Type B pancreatic cell (in vitro differentiated cells): ENCODE results near the gene PHLDA1. TPM values are rescaled to one million over a fixed set of nuclear protein-coding genes. Genes with fewer than 3 reads are reported as not detected.

Experiments
- DNase-seq: peaks from one replicate; pipeline ENCODE4 v3.0.0; 2021; ENCODE audit warnings: mixed read lengths; ENCODE audit not compliant: unreplicated experiment; ENCODE audit errors: extremely low spot score
- H3K27ac Mint-ChIP-seq: 2 replicates; pipeline ENCODE4 v1.8.0; 2021; ENCODE audit warnings: mild to moderate bottlenecking, mixed read lengths
- H3K27me3 Mint-ChIP-seq: 2 replicates; pipeline ENCODE4 v1.8.0; 2021; ENCODE audit warnings: mixed read lengths
- H3K36me3 Mint-ChIP-seq: 2 replicates; pipeline ENCODE4 v1.8.0; 2021; ENCODE audit warnings: mixed read lengths
- H3K4me1 Mint-ChIP-seq: one replicate; pipeline ENCODE4 v1.8.0; 2021; ENCODE audit warnings: mixed read lengths; ENCODE audit not compliant: unreplicated experiment
- H3K4me3 Mint-ChIP-seq: 2 replicates; pipeline ENCODE4 v1.8.0; 2021; ENCODE audit warnings: mild to moderate bottlenecking, mixed read lengths
- H3K9me3 Mint-ChIP-seq: 2 replicates; pipeline ENCODE4 v1.8.0; 2021; ENCODE audit warnings: mixed read lengths
- CTCF ChIP-seq: fragments of 200-600 bp; sonication (generic); conservative IDR thresholded peaks from 2 replicates; pipeline ENCODE4 v1.5.0; 2021; ENCODE audit warnings: antibody characterized with exemption, mild to moderate bottlenecking
- long read RNA-seq: library from polyadenylated mRNA; unstranded; transcript quantifications from one replicate; pipeline ENCODE4 v2.0.0, GENCODE V29; 2020
- total RNA-seq: library from RNA; stranded (reverse); gene quantifications from 2 replicates; pipeline ENCODE4 v1.2.1, GENCODE V29; 2021; ENCODE audit warnings: low replicate concordance

The PHLDA1 gene
- total RNA-seq = 67.5 and 108 TPM in 2 replicates
- long read RNA-seq, full-length matches to known transcripts = 20 of 37 reads
- long read RNA-seq, partial matches to known transcripts = 0 of 37 reads
- long read RNA-seq, other reads (novel, unspliced or antisense) = 17 of 37 reads

- peaks cover 32% of the 10 kb centered on the region for H3K36me3 Mint-ChIP-seq
- H3K9me3 Mint-ChIP-seq = no peaks in the 10 kb centered on the region
- H3K4me1 Mint-ChIP-seq = peaks cover 36% of the 10 kb centered on the region
- peak within 1 kb of the TSS; percentile 94 for H3K27ac Mint-ChIP-seq
- TF ChIP-seq CTCF = peak; percentile 72
- H3K27me3 Mint-ChIP-seq = no peaks in the 10 kb centered on the region
- DNase-seq = peak; percentile 93
- H3K4me3 Mint-ChIP-seq = peak within 1 kb of the TSS; percentile 94
These were observed at the start of gene PHLDA1 for GRCh38 chr12:76031414-76032042. PHLDA1 (minus strand) TSS chr12:76031776.

DNA sequence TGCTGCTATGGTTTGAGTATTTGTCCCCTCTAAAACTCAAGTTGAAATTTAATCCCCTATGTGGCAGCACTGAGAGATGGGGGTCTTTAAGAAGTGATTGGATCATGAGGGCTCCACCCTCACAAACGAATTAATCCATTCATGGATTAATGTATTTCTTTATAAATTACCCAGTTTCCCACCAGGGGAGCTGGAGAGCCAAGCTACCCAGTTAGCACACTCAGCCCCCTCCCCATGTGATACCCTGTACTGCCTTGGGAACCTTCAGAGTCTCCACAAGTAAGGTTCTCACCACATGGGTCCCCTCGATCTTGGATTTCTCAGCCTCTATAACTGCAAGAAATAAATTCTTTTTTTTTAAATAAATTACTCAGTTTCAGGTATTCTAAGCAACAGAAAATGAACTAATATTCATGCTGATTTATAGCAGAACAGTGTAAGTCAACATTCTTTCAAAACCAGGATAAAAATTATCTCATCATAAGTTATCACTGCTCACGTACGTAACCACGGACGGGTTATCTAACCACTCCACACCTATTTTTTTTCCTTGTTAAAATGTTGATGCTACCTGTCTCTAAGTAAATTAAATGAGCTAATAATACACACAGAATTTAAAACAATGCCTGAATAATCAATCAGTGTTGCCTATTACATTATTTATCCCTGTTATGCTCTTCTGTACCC, 49.3 kb upstream of the PHLDA1 start:
- Mint-ChIP-seq H3K4me1 (peaks cover 40% of the 10 kb centered on the region), H3K27ac (no peak overlapping the region), H3K36me3 (peaks cover 38% of the 10 kb centered on the region), H3K4me3 (no peak overlapping the region), H3K27me3 (no peaks in the 10 kb centered on the region), H3K9me3 (peaks cover 14% of the 10 kb centered on the region)
- no peak for DNase-seq
- TF ChIP-seq CTCF = peak; percentile 58

DNA sequence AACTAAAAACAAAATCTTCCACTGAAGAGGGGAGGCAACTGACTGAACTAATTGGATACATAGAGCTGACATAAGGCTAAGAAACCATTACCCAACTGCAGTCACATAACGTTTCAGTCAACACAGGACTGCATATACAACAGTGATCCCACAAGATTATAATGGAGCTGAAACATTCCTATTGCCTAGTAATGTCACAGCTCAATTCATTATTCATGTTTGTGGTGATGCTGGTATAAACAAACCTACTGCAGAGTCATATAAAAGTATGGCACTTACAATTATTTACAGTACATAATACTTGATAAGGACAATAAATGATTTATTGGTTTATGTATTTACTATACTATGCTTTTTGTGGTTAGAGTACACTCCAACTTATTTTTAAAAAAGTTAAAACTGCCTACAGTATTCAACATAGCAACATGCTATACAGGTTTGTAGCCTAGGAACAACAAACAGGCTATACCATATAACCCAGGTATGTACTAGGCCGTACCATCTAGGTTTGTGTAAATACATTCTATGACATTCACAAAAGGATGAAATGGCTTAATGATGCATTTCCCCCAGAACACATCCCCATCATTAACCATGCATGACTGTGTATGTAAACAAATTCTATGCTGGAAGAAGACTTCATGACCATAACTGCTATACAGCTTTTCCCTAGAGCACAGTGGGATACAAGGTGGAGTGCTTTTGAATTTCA, 48.6 kb upstream of the PHLDA1 start:
- TF ChIP-seq CTCF = no peak
- H3K4me3 Mint-ChIP-seq = peak overlapping the region; percentile 31
- peaks cover 14% of the 10 kb centered on the region for H3K9me3 Mint-ChIP-seq
- H3K27ac Mint-ChIP-seq = peak overlapping the region; percentile 46
- no peaks in the 10 kb centered on the region for H3K27me3 Mint-ChIP-seq
- DNase-seq = no peak
- peaks cover 38% of the 10 kb centered on the region for H3K36me3 Mint-ChIP-seq
- H3K4me1 Mint-ChIP-seq = peaks cover 34% of the 10 kb centered on the region

DNA sequence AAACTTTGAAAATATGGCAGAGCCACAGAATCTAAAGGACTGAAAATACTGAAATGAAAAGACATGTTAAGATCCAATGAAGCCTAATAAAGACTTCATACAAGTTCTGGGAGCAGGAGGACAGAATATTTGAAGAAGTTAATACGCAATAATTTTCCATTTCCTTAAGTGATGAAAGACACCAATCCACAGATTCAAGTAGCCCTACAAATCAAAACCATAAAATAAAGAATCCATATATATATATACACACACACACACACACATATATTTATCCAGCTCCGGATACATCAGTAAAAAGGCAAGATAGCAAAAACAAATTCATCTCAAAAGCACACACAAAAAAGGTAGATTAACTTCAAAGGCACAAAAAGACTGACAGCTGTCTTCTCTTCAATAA, 47.2 kb upstream of the PHLDA1 start:
- Mint-ChIP-seq H3K27ac (no peak overlapping the region), H3K4me3 (no peak overlapping the region)
- no peak for TF ChIP-seq CTCF

DNA sequence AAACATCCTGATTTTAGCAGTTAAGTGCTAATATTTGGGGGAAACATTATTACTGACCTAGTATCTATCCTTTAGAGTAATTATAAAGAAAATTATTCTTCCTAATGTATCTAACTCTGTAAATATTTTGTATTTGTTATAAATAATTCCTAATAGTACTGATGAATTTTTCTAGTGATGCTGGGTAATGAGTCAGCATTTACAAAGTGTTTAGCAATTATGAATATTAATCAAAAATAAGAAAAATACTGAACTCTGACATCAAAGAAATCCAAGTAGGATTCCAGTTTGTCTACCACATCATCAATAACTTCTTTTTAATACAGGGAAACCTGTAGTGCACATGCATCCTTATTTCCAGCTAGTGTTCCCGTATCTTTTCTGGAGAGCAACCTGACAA, 43.9 kb upstream of the PHLDA1 start:
- peaks cover 43% of the 10 kb centered on the region for H3K4me1 Mint-ChIP-seq

More for the DNA sequence above, 47.2 kb upstream of the PHLDA1 start:
- no peak for DNase-seq
- Mint-ChIP-seq H3K4me1 (peaks cover 36% of the 10 kb centered on the region), H3K36me3 (peaks cover 43% of the 10 kb centered on the region), H3K9me3 (peaks cover 14% of the 10 kb centered on the region), H3K27me3 (no peaks in the 10 kb centered on the region)

More for the DNA sequence above, 43.9 kb upstream of the PHLDA1 start:
- no peak for DNase-seq
- Mint-ChIP-seq H3K27ac (no peak overlapping the region), H3K9me3 (peaks cover 14% of the 10 kb centered on the region), H3K4me3 (no peak overlapping the region), H3K27me3 (no peaks in the 10 kb centered on the region), H3K36me3 (peaks cover 59% of the 10 kb centered on the region)
- TF ChIP-seq CTCF = no peak
